ENCODE measurements around the gene PRRG3.
"Not testable (repeated sequence)": the region's sequence is repeated elsewhere in the genome, so short reads cannot be mapped to it uniquely, and the experiment has no call there.

PRRG3 gene

DNA sequence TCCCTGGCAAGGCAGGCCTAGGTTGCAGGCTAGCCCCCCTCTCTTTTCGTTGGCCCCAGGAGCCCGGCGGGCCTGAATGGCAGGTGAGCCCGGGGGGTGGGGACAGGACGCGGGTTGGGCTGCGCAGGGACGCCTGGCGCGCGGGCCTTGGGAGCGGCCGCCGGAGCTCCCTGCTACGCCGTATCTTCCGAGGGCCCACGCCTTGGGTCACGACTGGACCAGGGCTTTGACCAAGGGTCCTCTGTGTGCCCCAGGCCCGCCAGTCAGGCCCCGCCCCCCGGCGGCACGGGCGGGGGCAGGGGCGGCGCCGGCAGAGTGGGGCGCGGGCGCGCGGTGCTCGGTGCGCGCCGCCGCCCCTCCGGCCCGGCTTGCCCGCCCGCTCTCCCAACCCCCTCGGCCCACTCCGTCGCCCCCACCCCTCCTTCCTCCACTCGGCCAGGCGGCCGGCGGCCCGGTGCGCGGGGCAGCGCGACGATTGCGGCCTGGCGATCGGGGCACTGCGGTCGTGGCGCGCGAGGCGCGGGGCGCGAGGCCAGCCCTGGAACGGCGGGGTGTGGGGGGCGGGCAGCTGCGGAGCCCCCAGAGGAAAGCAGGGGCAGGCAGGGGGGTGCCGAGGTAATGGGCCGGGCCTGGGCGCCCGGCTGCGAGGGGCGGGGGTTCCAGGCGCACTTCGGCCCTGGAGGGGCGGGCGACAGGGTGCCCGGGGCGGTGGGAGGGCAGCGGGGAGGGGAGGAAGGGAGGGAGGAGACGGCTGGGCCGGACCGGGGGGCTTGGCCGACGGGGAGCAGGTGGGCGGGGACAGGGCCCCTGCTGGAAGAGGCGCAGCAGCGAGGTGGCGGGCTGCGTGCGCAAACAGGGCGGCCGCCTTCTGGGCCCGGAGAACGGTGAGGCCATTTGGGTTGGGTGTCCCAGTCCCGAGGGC is at the start of gene PRRG3:
PRRG3 (plus strand) TSS at position 798 of the 922 bp plus-strand sequence. CDS start 3,357 bp downstream, outside the sequence.
- DNase-seq: no peak

DNA sequence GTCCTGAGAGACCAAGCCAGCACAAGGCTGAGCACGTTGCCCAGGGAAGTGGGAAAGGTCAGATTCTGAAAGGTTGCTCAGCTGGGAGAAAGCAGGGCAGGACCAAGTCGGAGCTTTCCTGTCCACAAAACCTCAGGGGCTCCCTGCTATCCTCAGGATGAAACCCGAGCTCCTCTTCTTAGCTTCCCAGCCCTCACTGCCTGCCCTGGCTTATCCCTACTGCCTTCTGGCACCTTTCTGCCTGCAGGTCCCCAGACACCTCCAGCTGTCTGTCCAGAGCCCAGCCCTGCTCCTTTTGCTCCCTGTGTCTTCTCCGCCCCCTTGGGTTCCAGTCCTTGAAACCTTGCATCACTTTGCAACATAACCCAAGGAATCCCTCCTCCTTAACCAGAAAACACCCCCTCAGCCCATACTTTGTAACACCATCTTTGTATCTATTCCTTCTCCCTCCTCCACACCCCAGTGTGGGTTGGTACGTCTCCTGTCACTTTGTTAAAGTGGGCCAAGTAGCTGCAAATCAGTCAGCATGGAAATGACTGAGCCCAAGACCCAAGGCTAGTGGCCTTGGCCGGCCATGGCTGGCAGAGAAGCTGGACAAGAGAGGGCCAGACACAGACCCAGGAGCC is 20.0 kb upstream of the PRRG3 start:
- DNase-seq: no peak

DNA sequence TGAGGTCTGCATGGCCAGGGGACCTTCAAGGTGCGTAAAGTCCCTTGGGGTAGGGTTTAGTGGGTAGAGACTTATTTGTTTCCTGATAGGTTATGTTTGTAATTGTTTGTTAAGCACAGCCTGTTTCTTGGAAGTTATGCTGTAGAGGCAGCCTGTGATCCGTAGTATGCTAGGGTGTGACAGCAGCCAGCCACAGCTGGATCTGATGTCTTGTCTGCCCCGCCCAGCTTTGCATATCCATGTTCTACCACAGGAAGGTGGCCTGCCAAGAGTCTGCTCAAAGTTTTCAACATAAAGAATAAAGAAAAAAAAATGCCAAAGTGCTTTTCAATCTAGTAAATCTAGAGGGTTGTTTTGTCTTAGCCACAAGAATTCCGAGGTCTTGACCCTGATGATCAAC is 19.1 kb upstream of the PRRG3 start:
- no peak for DNase-seq

DNA sequence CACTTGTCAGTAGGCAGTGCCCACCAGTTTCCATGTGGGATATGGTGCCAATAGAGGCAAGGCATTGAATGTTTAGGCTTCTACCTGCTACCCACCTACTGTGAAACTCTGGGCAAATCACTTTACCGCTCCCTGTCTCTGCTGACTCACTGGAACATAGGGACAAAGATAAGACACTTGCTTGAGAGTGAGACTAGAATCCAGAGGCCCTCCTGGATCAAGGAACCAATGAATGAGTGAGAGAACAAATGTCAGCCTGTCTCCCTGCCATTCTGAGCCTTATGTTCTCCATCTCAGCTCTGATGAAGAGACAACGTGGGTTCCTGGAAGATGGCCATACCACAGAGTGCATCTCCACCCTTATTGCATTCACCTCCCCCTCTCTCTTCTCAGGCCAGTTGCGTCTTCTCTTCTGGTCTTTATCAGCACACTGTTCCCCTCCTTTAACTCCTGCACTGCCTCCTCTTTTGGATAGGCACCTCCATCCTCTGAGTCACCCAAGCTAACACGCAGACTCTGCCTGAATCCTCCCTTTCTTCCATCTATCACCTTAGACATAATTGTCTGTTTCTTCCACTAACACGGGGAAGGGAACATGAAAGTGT is 15.4 kb upstream of the PRRG3 start:
- no peak for DNase-seq

DNA sequence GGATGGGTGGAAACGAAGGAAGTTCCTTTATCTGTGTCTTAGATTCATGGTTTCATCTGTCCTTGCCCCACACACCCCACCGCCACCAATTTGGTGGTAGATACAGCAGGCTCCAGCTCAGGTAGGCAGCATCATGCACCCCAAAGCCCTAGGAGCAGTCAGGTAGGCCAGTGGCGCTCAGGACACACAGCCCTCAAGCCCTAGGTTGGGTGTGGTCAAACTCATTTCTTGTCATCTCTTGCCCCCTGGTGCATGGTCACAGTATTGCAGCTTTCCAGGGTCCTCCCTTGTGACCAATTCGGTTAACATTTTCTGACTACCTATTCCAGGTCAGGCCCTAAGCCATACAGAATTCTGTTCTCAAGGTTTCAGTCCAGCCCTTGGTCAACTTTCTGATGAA is 14.5 kb upstream of the PRRG3 start:
- DNase-seq: peak; percentile 70

DNA sequence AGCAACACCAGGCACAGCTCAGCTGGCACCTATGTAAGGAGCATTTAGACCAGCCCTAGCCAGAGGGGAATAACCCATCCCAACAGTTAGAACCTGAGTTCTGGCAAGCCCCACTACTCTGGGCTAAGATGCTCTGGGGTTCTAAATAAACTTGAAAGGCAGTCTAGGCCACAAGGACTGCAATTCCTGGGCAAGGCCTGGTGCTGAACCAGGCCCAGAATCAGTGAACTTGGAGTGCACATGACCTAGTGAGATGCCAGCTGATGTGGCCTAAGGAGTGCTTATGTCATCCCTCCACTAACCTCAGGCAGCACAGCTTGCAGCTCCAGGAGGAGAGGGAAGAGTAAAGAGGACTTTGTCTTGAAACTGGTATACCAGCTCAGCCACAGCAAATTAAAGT is 7.6 kb upstream of the PRRG3 start:
- DNase-seq: no peak

DNA sequence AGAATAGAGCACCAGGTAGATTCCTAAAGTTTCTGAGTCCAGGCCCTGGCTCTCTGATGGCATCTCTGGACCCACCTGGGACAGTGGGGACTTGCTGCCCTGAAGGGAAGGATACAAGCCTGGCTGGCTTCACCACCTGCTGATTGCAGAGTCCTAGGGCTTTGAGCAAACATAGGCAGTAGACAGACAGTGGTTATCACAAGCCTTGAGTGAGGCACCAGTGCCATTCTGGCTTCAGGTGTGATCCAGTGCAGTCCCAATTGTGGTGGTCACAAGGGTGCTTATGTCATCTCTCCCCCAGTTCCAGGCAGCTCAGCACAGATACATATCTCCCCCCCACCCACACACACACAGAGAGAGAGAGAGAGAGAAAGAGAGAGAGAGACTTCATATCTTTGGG is 6.6 kb upstream of the PRRG3 start:
- no peak for DNase-seq

DNA sequence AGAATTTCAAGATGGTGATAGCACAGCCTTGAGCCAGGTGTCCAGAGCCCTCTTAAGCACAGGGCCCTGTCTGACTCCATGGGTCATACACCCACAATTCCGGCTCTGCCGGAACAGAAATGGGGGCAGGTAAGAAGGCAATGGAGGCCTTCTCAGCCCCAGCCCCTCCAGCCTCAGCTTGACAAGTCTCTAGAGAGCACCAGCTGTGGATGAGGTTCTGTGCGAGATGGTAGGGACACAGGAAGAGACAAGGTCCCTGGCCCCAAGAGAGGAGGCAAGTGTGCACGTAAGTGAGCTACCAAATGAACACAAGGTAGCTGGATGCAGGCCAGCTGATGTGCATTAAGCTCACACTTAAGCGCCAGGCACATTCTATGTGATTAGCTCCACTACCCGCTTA is 2.4 kb upstream of the PRRG3 start:
- no peak for DNase-seq

DNA sequence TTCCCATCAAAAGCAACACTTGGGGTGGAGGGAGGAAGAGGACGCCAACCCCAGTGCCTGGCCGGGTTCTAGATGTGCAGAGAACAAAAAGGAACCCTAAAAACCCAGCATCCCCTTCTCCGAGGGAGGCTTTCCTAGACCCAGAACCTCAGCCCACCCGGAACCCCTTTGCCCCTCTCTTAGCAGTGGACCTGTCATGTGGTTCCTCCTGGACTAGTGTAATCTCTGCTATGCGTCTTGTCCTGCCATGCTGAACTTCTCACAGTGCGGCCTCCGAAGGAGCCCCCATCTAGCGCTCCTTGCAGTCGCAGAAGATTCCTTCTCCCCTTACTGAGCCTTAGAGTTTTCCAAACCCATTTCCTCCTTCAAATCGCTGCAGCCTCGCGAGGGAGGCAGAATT is 1.1 kb upstream of the PRRG3 start:
- no peak for DNase-seq

DNA sequence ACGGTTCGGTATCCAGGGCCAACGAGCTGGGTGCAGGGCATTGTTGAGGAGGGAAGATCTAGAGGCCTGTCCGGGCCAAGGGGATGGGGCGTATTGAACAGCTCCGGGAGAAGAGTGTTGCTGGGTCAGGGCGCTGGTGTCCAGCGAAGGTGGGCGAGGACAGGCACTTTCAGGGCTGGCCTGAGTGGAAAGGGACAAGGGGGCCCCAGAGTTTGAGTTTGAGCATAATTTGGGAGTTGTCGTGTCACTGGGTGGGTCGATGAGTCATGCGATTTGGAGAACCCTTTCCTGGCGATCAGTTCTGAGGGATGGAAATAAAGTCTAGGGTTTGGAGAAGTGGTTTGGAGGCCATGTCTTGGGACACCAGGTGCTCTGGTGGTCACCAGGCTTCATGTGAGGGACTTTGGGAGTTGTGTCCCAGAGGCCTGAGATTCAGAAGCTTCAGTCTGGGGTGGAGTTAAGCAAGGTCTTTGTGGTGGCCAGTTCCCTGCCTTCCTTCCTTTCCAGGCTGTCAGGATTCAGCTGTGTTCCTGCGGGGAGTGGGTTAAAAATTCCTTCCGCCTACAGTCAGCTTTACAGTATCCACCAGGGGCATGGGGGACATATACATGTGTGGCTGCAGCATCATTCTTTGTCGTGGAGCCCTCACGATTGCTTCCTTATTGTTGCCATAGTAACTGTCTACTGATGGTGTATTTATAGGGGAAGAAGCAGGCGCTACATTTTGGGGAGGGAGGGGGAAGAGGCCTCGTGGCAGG is 504 bp downstream of the PRRG3 start:
- DNase-seq: no peak

DNA sequence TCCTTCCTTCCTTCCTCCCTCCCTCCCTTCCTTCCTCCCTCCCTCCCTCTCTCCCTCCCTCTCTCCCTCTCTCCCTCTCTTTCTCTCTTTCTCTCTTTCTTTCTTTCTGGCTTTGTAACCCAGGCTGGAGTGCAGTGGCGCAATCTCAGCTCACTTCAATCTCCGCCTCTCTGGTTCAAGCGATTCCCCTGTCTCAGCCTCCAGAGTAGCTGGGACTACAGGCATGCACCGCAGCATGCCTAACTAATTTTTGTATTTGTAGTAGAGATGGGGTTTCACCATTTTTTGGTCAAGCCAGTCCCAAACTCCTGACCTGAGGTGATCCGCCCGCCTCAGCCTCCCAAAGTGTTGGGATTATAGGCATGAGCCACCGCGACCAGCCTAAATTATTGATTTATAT is 1.8 kb downstream of the PRRG3 start:
- DNase-seq: not testable (repeated sequence)

DNA sequence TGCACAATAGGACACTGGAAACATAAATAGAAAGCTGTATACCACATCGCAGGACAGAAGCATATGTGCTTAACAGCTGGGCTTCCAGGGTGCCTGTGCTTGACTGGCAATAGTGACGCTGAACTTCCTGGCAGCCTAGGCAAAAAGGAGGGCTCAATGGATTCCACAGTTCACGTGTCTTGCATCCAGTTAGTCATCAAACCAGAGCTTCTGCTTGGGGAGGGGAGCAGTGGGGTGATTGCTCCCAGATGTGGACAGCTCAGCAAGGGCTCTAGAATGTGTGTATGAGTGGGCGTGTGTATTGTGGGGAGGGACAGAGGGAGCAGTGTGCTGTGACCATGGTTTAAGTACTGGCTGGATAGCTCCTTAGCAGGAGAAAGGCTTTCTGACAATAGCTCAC is 2.3 kb downstream of the PRRG3 start:
- no peak for DNase-seq

DNA sequence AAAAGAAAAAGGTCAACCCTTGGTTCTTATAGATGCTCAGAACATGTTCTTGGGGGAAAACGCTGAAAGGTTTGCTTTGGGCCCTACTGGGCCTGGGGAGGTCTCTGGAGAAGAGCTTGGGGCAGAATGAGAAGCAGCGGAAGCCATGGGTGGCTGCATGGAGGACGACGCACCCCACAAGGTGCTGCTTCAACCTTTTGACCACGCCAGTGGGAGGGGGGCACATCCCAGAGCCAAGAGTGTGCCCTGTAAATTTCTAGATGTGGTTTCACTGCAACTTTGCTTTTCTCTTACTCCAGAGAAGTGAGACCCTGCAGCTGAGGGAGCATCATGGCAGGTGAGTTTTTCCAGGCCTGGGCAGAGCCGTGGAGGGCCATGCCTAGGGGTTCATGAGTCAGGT is 3.2 kb downstream of the PRRG3 start:
- no peak for DNase-seq

DNA sequence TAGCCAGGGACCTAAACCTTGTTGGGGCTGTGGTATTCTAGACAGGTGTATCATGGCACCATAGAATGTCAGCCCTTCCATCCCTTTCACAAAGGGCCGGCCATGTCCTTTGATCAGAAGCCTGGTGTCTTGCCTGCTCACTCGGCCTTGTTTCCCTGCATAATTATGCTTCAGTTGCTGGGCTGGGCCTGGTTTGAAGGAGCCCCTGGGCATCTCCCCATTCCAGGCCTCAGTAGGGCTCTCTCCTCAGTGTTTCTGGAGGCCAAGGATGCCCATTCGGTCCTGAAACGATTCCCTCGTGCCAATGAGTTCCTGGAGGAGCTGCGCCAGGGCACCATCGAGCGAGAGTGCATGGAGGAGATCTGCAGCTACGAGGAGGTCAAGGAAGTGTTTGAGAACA is 4.5 kb downstream of the PRRG3 start:
- no peak for DNase-seq

DNA sequence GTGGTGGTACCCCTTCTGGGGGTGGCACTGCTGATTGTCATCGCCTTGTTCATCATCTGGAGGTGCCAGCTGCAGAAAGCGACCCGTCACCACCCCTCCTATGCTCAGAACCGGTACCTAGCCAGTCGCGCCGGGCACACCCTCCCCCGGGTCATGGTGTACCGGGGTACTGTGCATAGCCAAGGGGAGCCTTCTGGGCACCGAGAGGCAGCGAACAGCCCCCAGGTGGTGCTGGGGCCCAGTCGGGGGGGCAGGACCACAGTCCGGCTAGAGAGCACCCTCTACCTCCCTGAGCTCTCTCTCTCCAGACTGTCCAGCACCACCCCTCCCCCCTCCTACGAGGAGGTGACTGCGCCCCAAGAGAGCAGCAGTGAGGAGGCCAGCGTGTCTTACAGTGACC is 5.3 kb downstream of the PRRG3 start:
- no peak for DNase-seq

DNA sequence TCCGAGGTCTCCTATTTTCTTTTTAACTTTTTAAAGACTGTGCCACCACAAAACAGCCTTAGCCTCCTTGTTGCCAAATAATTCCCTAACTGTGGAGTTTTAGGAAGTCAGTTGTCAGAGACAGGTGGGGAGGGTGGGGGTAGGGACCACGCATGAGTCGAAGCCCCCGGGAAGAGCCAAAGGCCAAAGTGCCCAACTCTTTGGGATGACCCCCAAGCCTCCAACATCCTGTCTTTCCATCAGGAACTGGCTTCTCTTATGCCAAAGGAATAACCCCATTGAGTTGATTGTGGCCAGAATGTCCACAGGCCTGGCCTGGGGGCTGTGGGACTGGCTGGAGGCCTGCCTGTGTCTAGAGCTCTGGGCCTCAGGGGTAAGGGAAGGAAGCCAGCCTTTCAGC is 5.8 kb downstream of the PRRG3 start:
- no peak for DNase-seq

DNA sequence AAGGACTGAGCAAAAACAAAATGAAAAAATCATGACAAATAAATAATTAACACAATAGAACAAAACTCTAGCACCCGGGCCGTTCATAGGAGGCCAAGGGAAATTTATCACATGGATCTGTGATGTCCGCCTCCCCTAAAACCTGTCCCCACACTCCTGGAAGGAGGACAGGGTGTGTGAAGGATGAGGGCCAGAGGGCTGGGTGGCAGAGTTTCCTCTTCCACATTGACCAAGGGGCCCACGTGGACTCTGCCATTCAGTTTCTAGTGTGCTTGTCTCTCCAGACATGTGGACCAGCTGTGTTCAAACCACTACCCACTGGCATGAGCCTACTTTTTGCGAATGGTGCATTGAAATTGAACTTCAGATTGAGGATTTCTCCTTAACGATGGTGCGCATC is 6.3 kb downstream of the PRRG3 start:
- DNase-seq: no peak

DNA sequence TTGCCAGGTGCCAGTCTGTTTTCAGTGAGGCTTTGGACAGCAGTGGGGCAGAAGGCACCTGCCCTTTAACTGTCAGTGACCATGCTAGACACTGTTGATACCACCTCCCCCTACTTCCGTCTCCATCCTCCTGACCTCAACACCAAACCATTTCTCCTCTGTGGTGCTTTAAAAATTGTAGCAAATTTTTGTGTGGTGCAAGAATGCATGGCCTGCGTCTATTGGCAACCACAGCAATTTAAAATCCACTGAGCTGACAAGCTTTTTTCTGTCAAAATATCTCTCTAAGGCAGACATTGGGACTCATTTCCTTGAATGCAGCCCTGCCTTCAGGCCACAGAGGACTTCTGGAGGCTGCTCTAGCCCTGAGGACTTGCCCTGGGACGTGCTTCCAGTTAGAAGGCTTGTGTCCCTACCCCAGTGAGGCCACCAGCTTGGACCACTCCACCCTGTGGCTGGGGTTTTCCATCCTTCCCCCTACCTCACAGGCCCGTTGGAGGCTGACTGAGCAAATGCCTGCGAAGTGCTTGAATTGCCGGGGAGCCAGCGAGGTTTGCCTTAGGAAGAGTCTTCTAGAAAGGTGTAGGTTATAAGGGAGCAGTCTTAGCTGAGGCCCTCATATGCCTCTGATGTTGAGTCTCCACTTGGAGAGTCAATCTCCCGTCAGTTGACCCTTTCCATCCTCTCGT is 6.9 kb downstream of the PRRG3 start:
- no peak for DNase-seq

DNA sequence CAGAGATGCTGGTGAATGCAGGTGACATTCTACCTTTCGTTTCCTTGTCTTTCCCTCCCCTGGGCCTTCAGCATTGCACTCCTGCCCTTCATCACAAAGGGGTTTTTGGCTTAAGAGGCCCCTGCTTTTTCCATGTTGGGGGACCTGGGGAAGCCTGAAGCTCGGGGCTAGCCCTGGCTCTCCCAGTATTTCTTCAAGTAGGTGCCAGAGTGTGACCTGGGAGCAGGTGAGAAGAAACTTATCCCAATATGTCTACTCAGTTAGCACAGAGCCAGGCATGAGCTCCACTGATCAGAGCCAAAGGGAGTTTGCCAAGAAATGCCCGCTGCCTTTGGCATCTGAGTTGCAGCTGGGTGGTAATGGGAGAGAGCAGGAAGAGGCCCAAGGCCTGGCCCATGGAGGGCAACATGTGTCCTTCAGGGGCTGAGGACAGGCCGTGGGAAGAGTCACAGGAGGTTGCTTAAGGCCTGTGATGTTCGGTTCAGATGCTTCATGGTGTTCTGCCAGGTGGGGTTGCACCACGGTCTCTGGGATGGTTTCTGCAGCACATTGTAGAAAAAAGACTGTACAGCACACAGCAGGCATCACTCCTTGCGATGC is 7.6 kb downstream of the PRRG3 start:
- DNase-seq: no peak

DNA sequence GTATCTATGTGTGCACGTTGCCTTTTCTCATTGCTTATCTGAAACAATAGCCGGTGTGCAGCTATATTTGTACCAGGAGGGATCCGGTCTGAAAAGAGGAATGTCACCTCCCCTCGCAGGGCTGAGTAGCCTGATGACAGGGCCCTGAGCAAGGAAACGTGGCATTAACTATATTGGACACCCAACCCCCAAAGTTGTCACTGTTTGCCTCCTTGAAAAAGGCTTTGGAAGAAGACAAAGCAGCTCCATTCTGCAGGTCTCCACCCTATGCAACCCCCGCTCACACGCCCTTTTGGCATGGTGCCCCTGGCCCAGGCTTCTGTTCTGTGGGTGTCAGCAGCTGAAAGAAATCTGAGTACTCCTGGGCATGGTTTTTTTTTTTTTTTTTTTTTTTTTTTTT is 8.2 kb downstream of the PRRG3 start:
- no peak for DNase-seq

DNA sequence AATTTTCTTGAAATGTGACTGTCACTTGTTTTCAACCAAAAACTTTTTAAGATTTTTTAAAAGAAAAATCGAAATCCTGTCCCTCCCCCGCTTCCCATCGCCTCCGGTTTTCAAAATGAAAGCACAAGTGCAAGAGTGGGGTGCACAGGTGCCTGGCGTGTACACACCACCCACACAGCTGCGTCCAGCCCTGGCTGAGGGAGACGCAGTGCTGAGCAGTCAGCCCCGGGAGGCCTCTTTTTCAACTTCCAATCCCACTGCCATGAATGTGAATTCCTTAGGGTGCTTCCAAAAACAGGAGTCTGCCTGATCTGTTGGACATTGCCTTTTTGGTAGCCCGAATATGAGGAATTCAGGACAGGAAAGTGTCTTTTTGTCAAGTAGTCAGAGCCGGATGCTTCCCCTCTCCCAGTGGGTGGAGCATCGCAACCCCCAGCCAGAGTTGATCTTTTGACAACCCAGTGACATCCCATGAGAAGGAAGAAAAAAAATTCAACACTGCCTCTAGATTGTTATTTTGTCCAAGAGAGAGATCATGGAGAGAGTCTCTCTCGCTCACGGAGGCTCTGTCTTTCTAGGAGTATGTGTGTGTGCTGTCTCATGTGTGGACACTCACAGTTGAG is 8.9 kb downstream of the PRRG3 start:
- DNase-seq: no peak

DNA sequence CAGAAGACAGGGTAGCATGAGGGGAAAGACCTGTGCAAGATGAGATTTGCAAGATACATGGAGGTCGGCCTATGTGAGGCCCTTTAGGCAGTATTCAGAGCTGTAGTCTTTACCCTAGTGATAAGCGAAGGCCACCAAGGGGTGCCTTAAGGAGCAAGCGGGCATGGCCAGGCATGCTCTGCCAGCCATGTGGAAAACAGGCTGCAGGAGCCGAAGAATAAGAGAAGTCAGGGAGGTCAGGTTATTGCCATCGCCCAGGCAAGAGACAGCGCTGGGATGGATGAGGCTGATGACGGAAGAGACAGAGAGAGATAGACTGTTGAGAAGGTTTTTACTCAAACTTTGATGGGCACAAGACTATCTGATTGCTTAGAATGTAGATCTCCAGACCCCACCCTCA is 13.6 kb downstream of the PRRG3 start:
- no peak for DNase-seq

Measured in DMS53 (cell line).